GM12878 (cell line): ENCODE data around the gene ITGBL1. TPM values are rescaled to one million over a fixed set of nuclear protein-coding genes. Genes with fewer than 3 reads are reported as not detected.

Experiments used
- ATAC-seq: fragments of 200-7000 bp; cut with Tn5 transposase; 3 replicates; pipeline ENCODE4 v1.9.1; 2020; ENCODE audit warnings: mild to moderate bottlenecking, moderate library complexity
- BruUV-seq: library from RNA; stranded (reverse); fragments of 400-500 nt; replicated peaks from 2 replicates; lab custom pipeline; 2021; lab: Mats Ljungman, UMichigan
- CTCF ChIA-PET: fragments of 300-600 bp; sonication (Branson Sonifier 250); formaldehyde crosslinking; extraction: SDS; loops from one replicate; lab custom pipeline; 2021; ENCODE audit warnings: inconsistent platforms; lab: Yijun Ruan, JAX
- POLR2A ChIA-PET: fragments of 350-600 bp; formaldehyde crosslinking; extraction: SDS; loops from one replicate; lab custom pipeline; 2021; ENCODE audit warnings: inconsistent platforms; lab: Charles Lee
- RAD21 ChIA-PET: fragments of 300-600 bp; sonication (Branson Sonifier 250); formaldehyde crosslinking; loops from one replicate; lab custom pipeline; 2023; ENCODE audit warnings: antibody characterized with exemption; ENCODE audit not compliant: unreplicated experiment; lab: Charles Lee
- SMC1A ChIA-PET: fragments of 300-600 bp; sonication (Branson Sonifier 250); formaldehyde crosslinking; loops from one replicate; lab custom pipeline; 2023; ENCODE audit not compliant: unreplicated experiment, uncharacterized antibody; lab: Charles Lee
- DNase-seq: peaks from one replicate; pipeline ENCODE4 v3.0.0-alpha.2; 2011; ENCODE audit warnings: low read depth, low spot score
- FAIRE-seq: peaks from 3 replicates; lab custom pipeline; 2011; peaks lifted over from hg19 to GRCh38; lab: Jason Lieb, UNC
- H2AFZ ChIP-seq: 2 replicates; pipeline ENCODE4 v1.6.0; 2011; ENCODE audit warnings: low read depth, low read length, control low read depth; ENCODE audit not compliant: control insufficient read depth
- H3K27ac ChIP-seq: 2 replicates; pipeline ENCODE4 v1.5.1; 2011; ENCODE audit warnings: control low read depth; ENCODE audit not compliant: control insufficient read depth, insufficient read depth
- H3K27me3 ChIP-seq, 2 experiments: replicated peaks in 1 of 2; 2 replicates each; pipeline versions ENCODE4 v1.6.0 to v1.6.1; 2011; ENCODE audit warnings: low read length in 1 of 2; ENCODE audit not compliant: control insufficient read depth in 2 of 2, insufficient read depth in 2 of 2
- H3K36me3 ChIP-seq, 2 experiments: 2 replicates each; pipeline ENCODE4 v1.5.1; 2011; ENCODE audit warnings: low read length in 1 of 2; ENCODE audit not compliant: control insufficient read depth in 2 of 2, insufficient read depth in 2 of 2
- H3K4me1 ChIP-seq: 2 replicates; pipeline ENCODE4 v1.6.1; 2011; ENCODE audit warnings: mild to moderate bottlenecking, low read length, moderate library complexity, mixed read lengths; ENCODE audit not compliant: control insufficient read depth, insufficient read depth
- H3K4me2 ChIP-seq: 2 replicates; pipeline ENCODE4 v1.6.0; 2011; ENCODE audit warnings: control low read depth; ENCODE audit not compliant: control insufficient read depth, insufficient read depth
- H3K4me3 ChIP-seq: fragments of 200-600 bp; sonication (generic); 2 replicates; pipeline ENCODE4 v1.5.1; 2016
- H3K79me2 ChIP-seq: 2 replicates; pipeline ENCODE4 v1.6.0; 2011; ENCODE audit warnings: low read length; ENCODE audit not compliant: control insufficient read depth, insufficient read depth
- H3K9ac ChIP-seq: 2 replicates; pipeline ENCODE4 v1.8.0; 2011; ENCODE audit warnings: low read length, control low read depth, mixed read lengths; ENCODE audit not compliant: control insufficient read depth, insufficient read depth
- H3K9me3 ChIP-seq: replicated peaks from 3 replicates; pipeline ENCODE4 v1.5.1; 2011; ENCODE audit warnings: mild to moderate bottlenecking, low read length; ENCODE audit not compliant: control insufficient read depth, insufficient read depth
- H4K20me1 ChIP-seq: 2 replicates; pipeline ENCODE4 v1.6.0; 2011; ENCODE audit not compliant: control insufficient read depth, insufficient read depth
- CBFB ChIP-seq: IDR thresholded peaks from 2 replicates; pipeline ENCODE4 v1.6.1; 2016; ENCODE audit warnings: antibody characterized with exemption, low read depth
- CREM ChIP-seq: IDR thresholded peaks from 2 replicates; pipeline ENCODE4 v1.6.1; 2014; ENCODE audit warnings: antibody characterized with exemption, low read depth
- EP300 ChIP-seq, 2 experiments: fragments of 150-350 bp in 1 of 2; IDR thresholded peaks; 2 replicates each; pipeline ENCODE4 v1.6.1; 2011 to 2012; ENCODE audit warnings: low read depth in 2 of 2, low read length in 2 of 2, borderline replicate concordance in 1 of 2, improper control_type of control experiment in 1 of 2, inconsistent platforms in 1 of 2; ENCODE audit not compliant: control insufficient read depth in 1 of 2
- HDGF ChIP-seq: fragments of 450-650 bp; IDR thresholded peaks from 2 replicates; pipeline ENCODE4 v1.6.1; 2016; ENCODE audit warnings: antibody characterized with exemption
- NR2C2 ChIP-seq: IDR thresholded peaks from 2 replicates; pipeline ENCODE4 v1.6.1; 2011; ENCODE audit warnings: borderline replicate concordance, low read depth; ENCODE audit not compliant: control insufficient read depth, insufficient read length
- SMAD5 ChIP-seq: IDR thresholded peaks from 2 replicates; pipeline ENCODE4 v1.6.1; 2016; ENCODE audit warnings: antibody characterized with exemption, low read depth
- TAF1 ChIP-seq: IDR thresholded peaks from 2 replicates; pipeline ENCODE4 v1.6.1; 2011; ENCODE audit warnings: mild to moderate bottlenecking, low read depth, low read length, borderline replicate concordance
- WRNIP1 ChIP-seq: IDR thresholded peaks from 2 replicates; pipeline ENCODE4 v1.6.1; 2011; ENCODE audit warnings: low read depth, low read length, improper control_type of control experiment, borderline replicate concordance
- ZBED1 ChIP-seq: IDR thresholded peaks from 2 replicates; pipeline ENCODE4 v1.6.1; 2016; ENCODE audit warnings: borderline replicate concordance
- ZNF384 ChIP-seq: IDR thresholded peaks from 2 replicates; pipeline ENCODE4 v1.6.1; 2012; ENCODE audit warnings: low read depth, mild to moderate bottlenecking, low read length, improper control_type of control experiment, borderline replicate concordance
- WGBS: methylation state at CpG from one replicate; pipeline ENCODE4 v1.1.6; 2016; ENCODE audit warnings: low lambda C conversion rate; ENCODE audit not compliant: insufficient replicate concordance, insufficient coverage; ENCODE audit errors: missing lambda C conversion rate; 5-methylcytosine and 5-hydroxymethylcytosine counted together
- in situ Hi-C: fragments of 300-500 bp; cut with MboI; formaldehyde crosslinking; loops from 9 replicates; pipeline ENCODE4 v1.14.3; 2018; ENCODE audit warnings: mixed read lengths
- intact Hi-C: fragments of 100-400 bp; cut with micrococcal nuclease; formaldehyde crosslinking; loops from one replicate; pipeline ENCODE4 v1.14.2; 2022; ENCODE audit not compliant: unreplicated experiment
- polyA plus RNA-seq, 11 experiments: library from polyadenylated mRNA; depleted of rRNA in 4 of 11; unstranded in 6 of 11; stranded (reverse) in 5 of 11; fragments of >200 nt; fragmentation: Nextera tagmentation in 4 of 11; fragmentation: Illumina TruSeq in 1 of 11; extraction: Ambion mirVana in 4 of 11; extraction: Trizol in 1 of 11; gene quantifications; 1 replicate in 1 of 11; 2 replicates in 10 of 11; pipeline versions ENCODE4 v1.2.1 to v1.2.3, GENCODE V29; 2011 to 2016; ENCODE audit warnings: inconsistent platforms in 2 of 11, missing spikeins in 2 of 11, low read depth in 1 of 11
- total RNA-seq, 4 experiments: library from RNA; depleted of rRNA in 3 of 4; stranded (reverse); fragments of >200 nt in 3 of 4; fragmentation: Illumina TruSeq in 1 of 4; extraction: Trizol in 1 of 4; gene quantifications; 2 replicates each; pipeline versions ENCODE4 v1.2.1 to v1.2.3, GENCODE V29; 2013 to 2021
- TF ChIP-seq, protein P1 (sequence below): fragments of 450-650 bp; IDR thresholded peaks from 2 replicates; pipeline ENCODE4 v1.6.1; 2017; ENCODE audit warnings: mild to moderate bottlenecking
- TF ChIP-seq, protein P2 (sequence below): fragments of 150-350 bp; IDR thresholded peaks from 2 replicates; pipeline ENCODE4 v1.6.1; 2016; ENCODE audit warnings: low read depth, low read length

Gene ITGBL1
- total and polyA plus RNA-seq, 10 of the 15 experiments (the other 5 are each of a cell fraction or from before 2014, with no cell fraction given): 0.17 to 2.8 (median 0.28) TPM; not detected in 3

DNA sequence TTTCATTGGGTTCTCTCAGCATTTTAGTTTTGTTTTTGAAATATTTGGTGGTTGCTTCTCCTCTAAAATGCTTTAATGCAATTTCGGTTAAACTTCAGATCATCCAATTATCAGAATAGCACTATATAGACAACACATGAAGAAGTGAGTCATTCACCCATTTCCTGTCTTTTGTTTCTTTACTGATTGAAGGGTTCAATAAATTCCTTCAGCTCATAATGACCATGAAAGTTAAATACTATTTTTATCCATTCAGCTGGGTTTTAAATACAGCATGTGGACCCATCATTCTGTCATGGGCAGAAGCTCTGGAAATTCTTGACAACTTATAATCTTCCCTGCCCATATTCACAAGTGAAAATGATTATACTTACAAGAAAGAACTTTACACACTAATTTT, 187.2 kb downstream of the ITGBL1 start:
- intact Hi-C loops: no loop called here
- no peaks in the 10 kb centered on the region for H3K36me3 ChIP-seq
- DNase-seq (no peak), ATAC-seq (no peak), FAIRE-seq (no peak)
- no peaks in the 10 kb centered on the region for H4K20me1 ChIP-seq
- H3K9ac ChIP-seq: no peak overlapping the region
- RAD21 ChIA-PET: no interaction called here
- H3K4me3 ChIP-seq: no peak overlapping the region
- H3K4me2 ChIP-seq: no peak overlapping the region
- H2AFZ ChIP-seq: no peak overlapping the region
- CTCF ChIA-PET: no interaction called here
- TF ChIP-seq, protein P1, sequence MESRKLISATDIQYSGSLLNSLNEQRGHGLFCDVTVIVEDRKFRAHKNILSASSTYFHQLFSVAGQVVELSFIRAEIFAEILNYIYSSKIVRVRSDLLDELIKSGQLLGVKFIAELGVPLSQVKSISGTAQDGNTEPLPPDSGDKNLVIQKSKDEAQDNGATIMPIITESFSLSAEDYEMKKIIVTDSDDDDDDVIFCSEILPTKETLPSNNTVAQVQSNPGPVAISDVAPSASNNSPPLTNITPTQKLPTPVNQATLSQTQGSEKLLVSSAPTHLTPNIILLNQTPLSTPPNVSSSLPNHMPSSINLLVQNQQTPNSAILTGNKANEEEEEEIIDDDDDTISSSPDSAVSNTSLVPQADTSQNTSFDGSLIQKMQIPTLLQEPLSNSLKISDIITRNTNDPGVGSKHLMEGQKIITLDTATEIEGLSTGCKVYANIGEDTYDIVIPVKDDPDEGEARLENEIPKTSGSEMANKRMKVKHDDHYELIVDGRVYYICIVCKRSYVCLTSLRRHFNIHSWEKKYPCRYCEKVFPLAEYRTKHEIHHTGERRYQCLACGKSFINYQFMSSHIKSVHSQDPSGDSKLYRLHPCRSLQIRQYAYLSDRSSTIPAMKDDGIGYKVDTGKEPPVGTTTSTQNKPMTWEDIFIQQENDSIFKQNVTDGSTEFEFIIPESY: no peak
- TF ChIP-seq EP300 (IDR thresholded peaks at IDR 0.05; ENCODE audit: borderline replicate concordance in 1 of 2, control insufficient read depth in 1 of 2, low read depth in 2 of 2, low read length in 2 of 2) (no peak), WRNIP1 (no peak), TAF1 (no peak)
- BruUV-seq: no TSS peak
- POLR2A ChIA-PET: no interaction called here
- no peak overlapping the region for H3K27ac ChIP-seq
- SMC1A ChIA-PET: no interaction called here
- no peaks in the 10 kb centered on the region for H3K79me2 ChIP-seq
- no peaks in the 10 kb centered on the region for H3K9me3 ChIP-seq
- in situ Hi-C loops: no loop called here
- 96% methylated on average over 1 of the region's 1 CpG for WGBS
- no peaks in the 10 kb centered on the region for H3K4me1 ChIP-seq
- H3K27me3 ChIP-seq: no peaks in the 10 kb centered on the region

DNA sequence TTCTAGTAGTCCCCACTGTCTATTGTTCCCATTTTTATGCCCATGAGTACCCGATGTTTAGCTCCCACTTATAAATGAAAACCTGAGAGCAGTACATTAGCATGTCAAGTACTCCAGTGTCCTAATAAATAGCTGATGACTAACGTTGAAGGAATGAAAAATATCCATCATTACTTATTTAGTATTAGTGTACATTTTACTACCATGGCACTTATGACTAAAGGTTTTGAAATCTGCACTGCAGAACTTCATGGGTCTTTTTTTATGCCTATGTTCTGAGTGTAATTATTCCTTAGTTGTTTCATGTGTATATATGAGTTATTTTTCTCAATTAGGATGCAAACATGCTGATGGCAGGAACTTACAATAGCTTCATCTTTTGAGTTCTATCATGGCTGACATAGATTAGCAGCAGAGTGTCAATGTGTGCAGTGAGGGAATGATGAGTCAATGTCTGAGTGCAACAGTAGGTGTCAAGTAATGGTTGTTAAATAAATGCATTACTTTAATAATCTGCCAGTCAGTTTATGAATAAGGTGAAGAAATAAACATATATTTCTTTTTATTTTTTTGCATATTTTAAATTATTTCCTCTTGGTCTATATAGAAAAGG, 188.4 kb downstream of the ITGBL1 start:
- Histone ChIP-seq H3K9ac (no peak overlapping the region), H3K27ac (no peak overlapping the region), H3K27me3 (no peaks in the 10 kb centered on the region), H3K9me3 (no peaks in the 10 kb centered on the region), H3K4me1 (no peaks in the 10 kb centered on the region), H3K36me3 (no peaks in the 10 kb centered on the region), H3K4me3 (no peak overlapping the region), H3K79me2 (no peaks in the 10 kb centered on the region), H3K4me2 (no peak overlapping the region), H2AFZ (no peak overlapping the region), H4K20me1 (no peaks in the 10 kb centered on the region)
- ChIA-PET SMC1A (no interaction called here), RAD21 (no interaction called here), POLR2A (no interaction called here), CTCF (no interaction called here)
- ATAC-seq (no peak), FAIRE-seq (no peak), DNase-seq (no peak)
- BruUV-seq: no TSS peak
- in situ Hi-C loops: no loop called here
- intact Hi-C loops: no loop called here
- 2% methylated on average over 2 of the region's 2 CpGs for WGBS
- no peak for TF ChIP-seq CREM
- no peak for TF ChIP-seq WRNIP1
- TF ChIP-seq ZNF384: no peak
- no peak for TF ChIP-seq SMAD5
- no peak for TF ChIP-seq HDGF
- no peak for TF ChIP-seq CBFB
- no peak for TF ChIP-seq NR2C2
- TF ChIP-seq, protein P2, sequence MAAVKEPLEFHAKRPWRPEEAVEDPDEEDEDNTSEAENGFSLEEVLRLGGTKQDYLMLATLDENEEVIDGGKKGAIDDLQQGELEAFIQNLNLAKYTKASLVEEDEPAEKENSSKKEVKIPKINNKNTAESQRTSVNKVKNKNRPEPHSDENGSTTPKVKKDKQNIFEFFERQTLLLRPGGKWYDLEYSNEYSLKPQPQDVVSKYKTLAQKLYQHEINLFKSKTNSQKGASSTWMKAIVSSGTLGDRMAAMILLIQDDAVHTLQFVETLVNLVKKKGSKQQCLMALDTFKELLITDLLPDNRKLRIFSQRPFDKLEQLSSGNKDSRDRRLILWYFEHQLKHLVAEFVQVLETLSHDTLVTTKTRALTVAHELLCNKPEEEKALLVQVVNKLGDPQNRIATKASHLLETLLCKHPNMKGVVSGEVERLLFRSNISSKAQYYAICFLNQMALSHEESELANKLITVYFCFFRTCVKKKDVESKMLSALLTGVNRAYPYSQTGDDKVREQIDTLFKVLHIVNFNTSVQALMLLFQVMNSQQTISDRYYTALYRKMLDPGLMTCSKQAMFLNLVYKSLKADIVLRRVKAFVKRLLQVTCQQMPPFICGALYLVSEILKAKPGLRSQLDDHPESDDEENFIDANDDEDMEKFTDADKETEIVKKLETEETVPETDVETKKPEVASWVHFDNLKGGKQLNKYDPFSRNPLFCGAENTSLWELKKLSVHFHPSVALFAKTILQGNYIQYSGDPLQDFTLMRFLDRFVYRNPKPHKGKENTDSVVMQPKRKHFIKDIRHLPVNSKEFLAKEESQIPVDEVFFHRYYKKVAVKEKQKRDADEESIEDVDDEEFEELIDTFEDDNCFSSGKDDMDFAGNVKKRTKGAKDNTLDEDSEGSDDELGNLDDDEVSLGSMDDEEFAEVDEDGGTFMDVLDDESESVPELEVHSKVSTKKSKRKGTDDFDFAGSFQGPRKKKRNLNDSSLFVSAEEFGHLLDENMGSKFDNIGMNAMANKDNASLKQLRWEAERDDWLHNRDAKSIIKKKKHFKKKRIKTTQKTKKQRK: no peak
- no peak for TF ChIP-seq ZBED1
